ENCODE results near the gene COX7A2L.
"Not testable (repeated sequence)": the region's sequence is repeated elsewhere in the genome, so short reads cannot be mapped to it uniquely, and the experiment has no call there.

The COX7A2L gene

GRCh38 chr2:42338567-42339190 lies 22.3 kb downstream of the COX7A2L start:
- DNase-seq: no peak

GRCh38 chr2:42337846-42338566 lies 23.0 kb downstream of the COX7A2L start:
- DNase-seq: no peak

GRCh38 chr2:42337356-42337820 lies 23.6 kb downstream of the COX7A2L start:
- no peak for DNase-seq

- DNase-seq: no peak
Observed at GRCh38 chr2:42336361-42336965, 24.6 kb downstream of the COX7A2L start.

GRCh38 chr2:42335514-42336104 lies 25.4 kb downstream of the COX7A2L start:
- no peak for DNase-seq

- not testable (repeated sequence) for DNase-seq
Observed at GRCh38 chr2:42334865-42335264, 26.2 kb downstream of the COX7A2L start.

GRCh38 chr2:42334220-42334619 lies 26.8 kb downstream of the COX7A2L start:
- no peak for DNase-seq

GRCh38 chr2:42333579-42333978 lies 27.4 kb downstream of the COX7A2L start:
- DNase-seq: no peak

- DNase-seq: no peak
Observed at GRCh38 chr2:42332575-42332974, 28.4 kb downstream of the COX7A2L start.

GRCh38 chr2:42331569-42332284 lies 29.3 kb downstream of the COX7A2L start:
- no peak for DNase-seq

- no peak for DNase-seq
Observed at GRCh38 chr2:42329736-42330135, 31.3 kb downstream of the COX7A2L start.

GRCh38 chr2:42328923-42329322 lies 32.1 kb downstream of the COX7A2L start:
- DNase-seq: no peak

GRCh38 chr2:42328148-42328833 lies 32.7 kb downstream of the COX7A2L start:
- peak; percentile 25 for DNase-seq

GRCh38 chr2:42327125-42327524 lies 33.9 kb downstream of the COX7A2L start:
- DNase-seq: no peak

GRCh38 chr2:42325609-42326008 lies 35.4 kb downstream of the COX7A2L start:
- no peak for DNase-seq

- no peak for DNase-seq
Observed at GRCh38 chr2:42324949-42325348, 36.1 kb downstream of the COX7A2L start.

GRCh38 chr2:42324244-42324643 lies 36.8 kb downstream of the COX7A2L start:
- no peak for DNase-seq

- no peak for DNase-seq
Observed at GRCh38 chr2:42321452-42322064, 39.5 kb downstream of the COX7A2L start.

GRCh38 chr2:42319265-42319664 lies 41.8 kb downstream of the COX7A2L start:
- no peak for DNase-seq

GRCh38 chr2:42317945-42318344 lies 43.1 kb downstream of the COX7A2L start:
- no peak for DNase-seq

GRCh38 chr2:42317486-42317885 lies 43.5 kb downstream of the COX7A2L start:
- DNase-seq: no peak

- DNase-seq: no peak
Observed at GRCh38 chr2:42316910-42317309, 44.1 kb downstream of the COX7A2L start.

All from amniotic stem cell (primary cell).